Stomach (tissue), 9 donors: ENCODE data around the gene ISL2. TPM values are rescaled to one million over a fixed set of nuclear protein-coding genes. Genes with fewer than 3 reads are reported as not detected.

ENCODE experiments used
- DNase-seq, 2 donors: peaks; one replicate each; pipeline versions ENCODE4 v3.0.0 to v3.0.0-alpha.2; 2013 to 2019
- H3K27ac ChIP-seq, 5 donors: fragments of 200-600 bp in 4 of 5; sonication (generic) in 4 of 5; one replicate each; pipeline ENCODE4 v1.5.1; 2013 to 2019; ENCODE audit warnings: mild to moderate bottlenecking in 1 of 5, moderate library complexity in 1 of 5
- H3K27me3 ChIP-seq, 3 donors: fragments of 200-600 bp; sonication (generic); one replicate each; pipeline ENCODE4 v1.5.1; 2017 to 2019; ENCODE audit warnings: mixed run types in 1 of 3
- H3K36me3 ChIP-seq, 4 donors: fragments of 200-600 bp; sonication (generic); 1 replicate in 3 of 4; 2 replicates in 1 of 4; pipeline ENCODE4 v1.5.1; 2016 to 2019
- H3K4me1 ChIP-seq, 4 donors: fragments of 200-600 bp; sonication (generic); one replicate each; pipeline ENCODE4 v1.5.1; 2016 to 2019
- H3K4me3 ChIP-seq, 4 donors: fragments of 200-600 bp; sonication (generic) in 3 of 4; one replicate each; pipeline ENCODE4 v1.5.1; 2016 to 2019; ENCODE audit warnings: mild to moderate bottlenecking in 1 of 4
- H3K9me3 ChIP-seq, 4 donors: fragments of 200-600 bp; sonication (generic); one replicate each; pipeline ENCODE4 v1.5.1; 2016 to 2019
- EP300 ChIP-seq: sonication (generic); formaldehyde crosslinking; IDR thresholded peaks from one replicate; pipeline ENCODE4 v1.6.1; 2017; ENCODE audit warnings: antibody characterized with exemption
- POLR2A ChIP-seq, 4 donors: fragments of 450-650 bp; IDR thresholded peaks; one replicate each; pipeline ENCODE4 v1.6.1; 2016; ENCODE audit warnings: antibody characterized with exemption in 4 of 4, control low read depth in 2 of 4, mild to moderate bottlenecking in 1 of 4, moderate library complexity in 1 of 4
- POLR2AphosphoS5 ChIP-seq, 3 donors: sonication (generic); formaldehyde crosslinking; IDR thresholded peaks; one replicate each; pipeline ENCODE4 v1.6.1; 2016; ENCODE audit warnings: antibody characterized with exemption in 3 of 3
- WGBS, 5 donors: extraction: QIAGEN DNeasy Blood & Tissue Kit in 3 of 5; methylation state at CpG; one replicate each; pipeline versions ENCODE4 v1.1.5 to v1.1.7; 2013 to 2018; 5-methylcytosine and 5-hydroxymethylcytosine counted together
- intact Hi-C: fragments of 100-400 bp; cut with DNase I; formaldehyde crosslinking; loops from one replicate; pipeline ENCODE4 v1.15.1; 2023; ENCODE audit warnings: low total_unique reads
- polyA plus RNA-seq, 3 donors: library from polyadenylated mRNA; stranded (reverse); fragments of 200-250 nt; gene quantifications; one replicate each; pipeline ENCODE4 v1.2.3, GENCODE V29; 2013
- total RNA-seq, 5 donors: library from RNA; depleted of rRNA; stranded (reverse); fragments of >200 nt; gene quantifications; one replicate each; pipeline versions ENCODE4 v1.1.0 to v1.2.3, GENCODE V29; 2014 to 2016
- TF ChIP-seq, protein P1 (sequence below), 7 experiments: fragments of 450-650 bp in 4 of 7; fragments of 200-600 bp in 3 of 7; sonication (generic) in 3 of 7; IDR thresholded peaks; one replicate each; pipeline ENCODE4 v1.5.1; 2016 to 2019; ENCODE audit warnings: antibody characterized with exemption in 7 of 7, control low read depth in 2 of 7, mild to moderate bottlenecking in 1 of 7
- donor health status: healthy with polysubstance abuse.
- donor health status: Bipolar disorder and iron deficiency.
- donor health status: healthy.

Gene ISL2
- total and polyA plus RNA-seq, 8 donors: 0.58 to 4.0 (median 2.2) TPM; not detected in 2

DNA sequence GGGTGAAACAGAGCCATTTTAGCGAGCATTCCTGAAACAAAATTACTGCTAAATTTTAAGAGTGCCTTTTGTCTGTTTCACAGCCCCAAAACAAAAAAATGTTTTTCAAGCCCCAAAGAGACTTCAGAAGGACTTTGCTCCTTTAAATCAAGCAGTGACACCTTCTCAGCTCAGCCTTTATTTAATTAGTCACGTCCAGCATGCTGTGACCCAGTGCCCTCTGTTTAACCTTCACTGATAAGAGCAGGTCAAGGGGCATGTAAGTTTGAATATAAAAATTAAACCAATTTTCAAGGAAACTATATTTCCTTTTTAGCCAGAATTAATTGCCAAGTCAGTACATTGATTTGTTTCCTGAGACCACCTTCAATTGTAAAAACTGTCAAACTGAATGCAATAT, 40.6 kb downstream of the ISL2 start:
- TF ChIP-seq EP300 (no peak), POLR2AphosphoS5 (IDR thresholded peaks at IDR 0.05) (peak in 1 of 3 donors; percentile 4), POLR2A (IDR thresholded peaks at IDR 0.05) (no peak)
- TF ChIP-seq, protein P1, sequence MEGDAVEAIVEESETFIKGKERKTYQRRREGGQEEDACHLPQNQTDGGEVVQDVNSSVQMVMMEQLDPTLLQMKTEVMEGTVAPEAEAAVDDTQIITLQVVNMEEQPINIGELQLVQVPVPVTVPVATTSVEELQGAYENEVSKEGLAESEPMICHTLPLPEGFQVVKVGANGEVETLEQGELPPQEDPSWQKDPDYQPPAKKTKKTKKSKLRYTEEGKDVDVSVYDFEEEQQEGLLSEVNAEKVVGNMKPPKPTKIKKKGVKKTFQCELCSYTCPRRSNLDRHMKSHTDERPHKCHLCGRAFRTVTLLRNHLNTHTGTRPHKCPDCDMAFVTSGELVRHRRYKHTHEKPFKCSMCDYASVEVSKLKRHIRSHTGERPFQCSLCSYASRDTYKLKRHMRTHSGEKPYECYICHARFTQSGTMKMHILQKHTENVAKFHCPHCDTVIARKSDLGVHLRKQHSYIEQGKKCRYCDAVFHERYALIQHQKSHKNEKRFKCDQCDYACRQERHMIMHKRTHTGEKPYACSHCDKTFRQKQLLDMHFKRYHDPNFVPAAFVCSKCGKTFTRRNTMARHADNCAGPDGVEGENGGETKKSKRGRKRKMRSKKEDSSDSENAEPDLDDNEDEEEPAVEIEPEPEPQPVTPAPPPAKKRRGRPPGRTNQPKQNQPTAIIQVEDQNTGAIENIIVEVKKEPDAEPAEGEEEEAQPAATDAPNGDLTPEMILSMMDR (IDR thresholded peaks at IDR 0.05): no peak
- peak in 1 of 2 donors; percentile 53 for DNase-seq
- intact Hi-C loops: no loop called here
- no peaks in the 10 kb centered on the region for H3K9me3 ChIP-seq
- WGBS, 5 donors: 48 to 54% (median 51%) methylated on average over 2 of the region's 2 CpGs
- peaks cover 0 to 17% (median 12%) of the 10 kb centered on the region in 4 donors for H3K4me1 ChIP-seq
- no peaks in the 10 kb centered on the region for H3K27me3 ChIP-seq
- H3K27ac ChIP-seq: no peak overlapping the region
- peaks cover 0 to 40% (median 10%) of the 10 kb centered on the region in 4 donors for H3K36me3 ChIP-seq
- H3K4me3 ChIP-seq: no peak overlapping the region

DNA sequence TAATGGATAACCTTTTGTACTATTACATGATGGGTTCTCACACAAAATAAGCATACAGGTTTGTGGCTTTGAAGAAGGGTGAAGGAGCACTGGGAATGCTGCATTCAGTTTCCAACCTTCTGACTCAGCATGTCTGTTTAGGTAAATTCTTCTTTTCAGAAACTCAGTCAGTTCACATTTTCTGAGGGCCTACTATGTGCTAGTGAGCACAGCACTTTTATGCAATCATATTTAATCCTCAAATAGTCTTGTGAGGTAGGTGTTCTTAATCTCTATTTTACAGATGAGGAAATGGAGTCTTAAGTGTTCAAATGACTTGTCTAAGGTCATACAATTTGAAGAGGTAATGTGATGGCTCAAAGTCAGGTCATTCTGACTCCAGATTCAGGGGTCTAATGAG, 41.2 kb downstream of the ISL2 start:
- Histone ChIP-seq H3K4me3 (no peak overlapping the region), H3K4me1 (peaks cover 0 to 17% (median 12%) of the 10 kb centered on the region in 4 donors), H3K36me3 (peaks cover 0 to 35% (median 10%) of the 10 kb centered on the region in 4 donors), H3K27ac (no peak overlapping the region), H3K9me3 (no peaks in the 10 kb centered on the region), H3K27me3 (no peaks in the 10 kb centered on the region)
- intact Hi-C loops: no loop called here
- TF ChIP-seq EP300 (no peak), POLR2AphosphoS5 (IDR thresholded peaks at IDR 0.05) (no peak), POLR2A (IDR thresholded peaks at IDR 0.05) (no peak)
- TF ChIP-seq, protein P1 (IDR thresholded peaks at IDR 0.05): no peak
- DNase-seq: no peak

DNA sequence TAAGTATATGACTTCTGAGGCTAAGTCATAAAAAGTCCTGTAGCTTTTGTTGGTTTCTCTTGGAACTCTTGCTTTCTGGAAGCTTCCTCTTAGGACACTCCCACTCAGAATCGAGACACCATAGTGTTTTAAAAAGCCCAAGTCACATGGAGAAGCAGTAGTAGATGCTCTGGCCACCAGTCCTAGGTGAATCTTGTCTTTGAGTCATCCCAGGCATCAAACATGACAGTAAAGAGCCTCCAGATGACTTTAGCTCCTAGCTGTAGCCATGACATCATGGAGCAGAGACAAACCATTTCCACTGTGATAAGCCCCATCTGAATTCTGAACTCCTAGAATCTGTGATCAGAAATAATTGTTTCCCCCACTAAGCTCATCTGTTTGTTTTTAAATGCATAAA, 42.1 kb downstream of the ISL2 start:
- H3K36me3 ChIP-seq: peaks cover 0 to 28% (median 6%) of the 10 kb centered on the region in 4 donors
- no peak overlapping the region for H3K27ac ChIP-seq
- TF ChIP-seq, protein P1 (IDR thresholded peaks at IDR 0.05): no peak
- no peak for TF ChIP-seq EP300
- no peak for TF ChIP-seq POLR2A (IDR thresholded peaks at IDR 0.05)
- no peak for TF ChIP-seq POLR2AphosphoS5 (IDR thresholded peaks at IDR 0.05)
- no peak for DNase-seq
- H3K4me1 ChIP-seq: peaks cover 0 to 17% (median 12%) of the 10 kb centered on the region in 4 donors
- H3K9me3 ChIP-seq: no peaks in the 10 kb centered on the region
- WGBS, 5 donors: 92 to 98% (median 95%) methylated on average over 1 of the region's 1 CpG
- H3K4me3 ChIP-seq: no peak overlapping the region
- intact Hi-C loops: no loop called here
- H3K27me3 ChIP-seq: no peaks in the 10 kb centered on the region

DNA sequence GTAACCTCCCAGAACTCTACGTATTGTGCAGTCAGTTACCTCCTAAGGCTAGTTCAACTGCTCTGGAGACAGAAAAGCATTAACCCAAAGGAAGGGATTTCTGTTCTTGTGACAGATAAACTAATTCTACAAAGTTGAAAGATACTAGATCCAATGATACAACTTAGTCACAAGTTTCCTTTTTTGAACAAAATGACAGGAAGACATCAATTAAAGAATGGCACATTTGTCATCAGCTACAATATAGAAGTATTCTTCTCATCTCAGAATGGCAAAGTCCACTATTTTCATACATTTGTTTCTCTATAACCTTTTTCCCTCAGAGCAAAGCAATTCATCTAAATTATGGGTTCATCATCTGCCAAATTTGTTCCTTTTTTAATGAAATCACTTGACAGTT, 43.7 kb downstream of the ISL2 start:
- Histone ChIP-seq H3K4me1 (peaks cover 0 to 17% (median 12%) of the 10 kb centered on the region in 4 donors), H3K9me3 (no peaks in the 10 kb centered on the region), H3K27me3 (no peaks in the 10 kb centered on the region), H3K4me3 (no peak overlapping the region), H3K36me3 (peaks cover 0 to 16% (median 5%) of the 10 kb centered on the region in 4 donors), H3K27ac (no peak overlapping the region)
- TF ChIP-seq, protein P1 (IDR thresholded peaks at IDR 0.05): no peak
- no peak for TF ChIP-seq POLR2AphosphoS5 (IDR thresholded peaks at IDR 0.05)
- TF ChIP-seq EP300: no peak
- no peak for TF ChIP-seq POLR2A (IDR thresholded peaks at IDR 0.05)
- intact Hi-C loops: no loop called here
- WGBS, 5 donors: 83 to 97% (median 92%) methylated on average over 1 of the region's 1 CpG
- no peak for DNase-seq
